ENCODE measurements around the gene DDX17.

The DDX17 gene

DNA sequence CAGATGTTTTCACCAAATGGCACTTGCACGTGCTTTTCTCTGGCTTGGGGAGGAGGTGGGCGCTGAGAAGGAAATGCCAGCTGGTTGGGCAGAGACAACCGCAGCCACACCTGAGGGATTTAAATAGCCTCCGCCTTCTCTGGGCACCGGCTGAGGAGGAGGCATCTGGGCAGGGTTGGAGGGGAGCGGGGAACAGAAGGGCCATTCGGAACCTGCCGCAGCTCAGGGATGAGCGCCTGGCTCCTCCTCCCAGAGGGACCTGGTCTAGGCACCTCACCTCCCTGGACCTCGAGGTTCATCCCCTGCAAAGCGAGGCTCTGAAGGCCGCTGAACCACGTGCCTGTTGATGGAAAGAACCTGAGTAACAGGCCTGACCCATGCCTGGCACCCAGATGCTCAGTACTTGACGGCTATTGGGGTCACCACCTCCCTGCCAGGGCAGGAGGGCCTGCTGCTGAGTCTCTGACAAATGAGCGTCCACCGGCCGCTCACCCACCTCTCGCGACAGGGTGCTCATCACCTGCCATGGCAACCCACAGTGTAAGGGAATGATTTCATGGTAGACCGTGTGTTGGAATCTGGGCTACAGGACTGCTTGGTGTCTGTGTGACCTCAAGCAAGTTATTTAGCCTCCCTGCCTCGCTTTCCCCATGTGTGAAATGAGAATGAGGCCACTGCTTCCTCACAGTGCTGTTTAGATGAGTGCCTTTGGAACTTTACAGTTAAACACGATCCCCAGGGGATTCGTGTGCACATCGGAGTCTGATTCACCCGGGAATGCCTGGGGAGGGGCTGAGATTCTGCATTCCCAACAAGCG, 40.2 kb downstream of the DDX17 start:
- DNase-seq (ENCODE audit: low spot score): no peak

DNA sequence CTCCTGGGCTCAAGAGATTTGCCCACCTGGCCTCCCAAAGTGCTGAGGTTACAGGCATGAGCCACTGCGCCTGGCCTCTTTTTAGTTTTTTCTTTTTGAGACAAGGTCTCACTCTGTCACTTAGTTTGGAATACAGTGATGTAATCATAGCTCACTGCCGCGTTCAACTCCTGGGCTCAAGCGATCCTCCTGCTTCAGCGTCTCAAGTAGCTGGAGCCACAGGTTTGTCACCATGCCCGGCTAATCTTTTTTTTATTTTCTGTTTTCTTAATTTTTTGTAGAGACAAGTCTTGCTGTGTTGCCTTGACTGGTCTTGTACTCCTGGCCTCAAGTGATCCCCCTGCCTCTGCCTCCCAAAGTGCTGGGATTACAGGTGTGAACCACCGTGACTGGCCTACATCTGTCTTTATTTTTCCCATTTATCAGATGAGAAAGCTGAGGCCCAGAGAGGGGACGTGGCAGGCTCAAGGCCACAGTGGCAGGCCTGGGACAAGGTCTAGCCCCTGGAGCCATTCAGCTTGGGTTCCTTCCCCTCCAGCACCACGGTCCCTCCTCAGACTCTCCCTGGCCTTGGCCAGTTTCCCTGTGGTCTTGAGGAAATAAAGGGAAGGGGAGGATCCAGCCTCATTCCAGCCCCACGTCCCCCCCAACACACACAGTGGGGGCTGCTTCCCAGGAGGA, 41.0 kb downstream of the DDX17 start:
- no peak for DNase-seq (ENCODE audit: low spot score)

DNA sequence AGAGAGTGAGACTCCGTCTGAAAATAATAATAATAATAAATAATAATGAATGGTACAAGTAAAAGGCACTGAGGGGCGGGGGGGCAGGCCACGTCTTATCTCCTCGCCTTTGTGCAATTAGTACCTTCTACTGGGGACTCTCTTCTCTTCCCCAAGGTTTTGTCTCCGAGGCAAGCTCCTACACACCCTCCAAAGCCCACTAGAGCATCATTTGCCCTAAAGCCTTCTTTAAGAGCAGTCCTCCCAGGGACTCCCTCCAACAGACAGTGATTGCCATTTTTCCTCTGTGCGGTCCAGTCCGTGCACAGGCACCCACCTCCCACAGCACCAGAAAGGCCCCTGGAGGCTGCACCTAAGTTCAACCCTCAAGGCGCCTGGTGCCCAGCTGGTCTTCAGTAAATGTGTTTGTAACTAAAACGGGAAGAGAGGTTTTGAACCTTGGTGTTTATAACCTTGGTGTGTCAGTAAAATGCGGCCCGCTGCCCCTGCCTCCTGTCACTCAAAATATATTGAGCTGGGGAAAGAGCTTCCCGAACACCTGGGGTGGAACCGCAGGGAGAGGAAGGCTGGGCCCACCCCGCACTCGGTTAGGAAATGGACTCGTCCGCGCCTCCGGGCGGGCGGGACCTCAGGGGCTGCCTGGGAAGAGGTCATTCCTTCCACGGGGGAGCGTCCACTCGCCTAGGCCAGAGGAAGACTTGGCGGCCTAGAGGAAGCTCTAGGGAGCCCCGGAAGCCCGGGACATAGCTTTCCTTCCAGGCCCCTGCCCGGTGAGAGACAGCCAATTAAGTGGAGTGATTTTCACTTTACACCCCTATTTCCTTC, 42.9 kb downstream of the DDX17 start:
- no peak for DNase-seq (ENCODE audit: low spot score)

DNA sequence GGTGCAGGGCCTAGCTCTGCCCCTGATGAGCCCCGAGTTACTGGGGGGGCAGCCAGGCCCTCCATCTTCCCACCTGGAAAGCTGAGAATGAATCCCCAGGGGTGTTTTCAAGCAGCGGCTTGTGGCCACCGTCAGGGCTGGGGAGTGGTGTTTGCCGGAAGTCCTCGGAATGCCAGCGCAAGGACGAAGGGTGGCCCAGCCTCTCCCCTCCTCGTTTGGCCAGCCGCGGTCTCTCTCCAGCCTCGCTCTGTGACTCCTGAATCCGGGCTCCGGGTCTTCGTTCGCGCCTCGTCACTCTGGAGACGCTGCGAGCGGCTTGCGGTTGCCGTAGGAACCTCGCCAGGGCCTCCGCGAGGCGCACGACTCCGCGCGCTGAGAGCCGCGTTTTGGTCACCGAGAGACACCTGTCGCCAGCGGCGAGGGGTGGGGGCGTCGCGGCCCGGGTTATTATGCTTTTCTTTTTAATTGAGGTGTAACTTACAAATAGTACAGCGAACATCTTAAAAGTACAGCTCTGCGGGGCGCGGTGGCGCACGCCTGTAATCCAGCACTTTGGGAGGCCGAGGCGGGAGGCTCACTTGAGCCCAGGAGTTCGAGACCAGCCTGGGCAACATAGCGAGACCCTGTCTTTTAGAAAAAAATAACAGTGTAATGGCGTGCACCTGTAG, 44.6 kb downstream of the DDX17 start:
- peak; percentile 86 for DNase-seq (ENCODE audit: low spot score)

DNA sequence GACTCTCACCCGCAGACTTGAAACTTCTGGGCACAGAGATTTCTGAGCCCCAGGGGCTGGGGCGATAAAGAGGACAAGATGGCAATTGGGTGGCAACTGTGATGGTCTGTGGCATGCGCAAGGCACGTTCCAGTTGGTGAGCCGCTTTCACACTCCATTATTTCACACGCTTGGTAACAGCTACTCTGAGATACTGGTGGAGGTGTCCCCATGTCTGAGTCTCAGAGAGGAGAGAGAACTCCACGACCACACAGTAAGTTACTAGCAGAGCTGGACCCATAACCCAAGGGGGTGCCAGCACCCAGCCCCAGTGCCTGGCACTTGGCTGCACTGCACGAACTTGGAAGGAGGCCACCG, 45.1 kb downstream of the DDX17 start:
- DNase-seq (ENCODE audit: low spot score): no peak

DNA sequence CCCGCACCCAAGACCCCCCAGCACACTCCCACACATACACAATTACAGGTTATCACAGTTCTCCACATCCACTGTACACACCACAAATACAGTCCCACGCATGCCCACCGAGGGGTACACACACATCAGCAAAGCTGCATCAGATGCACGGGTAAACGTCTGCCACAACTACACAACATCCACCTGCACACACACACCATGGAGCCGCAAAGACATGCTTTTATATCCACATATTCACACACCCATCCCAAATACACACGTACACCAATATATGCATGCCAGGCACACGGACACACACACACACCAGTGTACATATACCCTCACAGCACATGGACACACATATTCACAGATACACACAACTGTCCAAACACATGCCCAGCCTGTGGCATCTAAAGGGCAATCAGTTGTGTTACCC, 45.7 kb downstream of the DDX17 start:
- DNase-seq (ENCODE audit: low spot score): no peak

DNA sequence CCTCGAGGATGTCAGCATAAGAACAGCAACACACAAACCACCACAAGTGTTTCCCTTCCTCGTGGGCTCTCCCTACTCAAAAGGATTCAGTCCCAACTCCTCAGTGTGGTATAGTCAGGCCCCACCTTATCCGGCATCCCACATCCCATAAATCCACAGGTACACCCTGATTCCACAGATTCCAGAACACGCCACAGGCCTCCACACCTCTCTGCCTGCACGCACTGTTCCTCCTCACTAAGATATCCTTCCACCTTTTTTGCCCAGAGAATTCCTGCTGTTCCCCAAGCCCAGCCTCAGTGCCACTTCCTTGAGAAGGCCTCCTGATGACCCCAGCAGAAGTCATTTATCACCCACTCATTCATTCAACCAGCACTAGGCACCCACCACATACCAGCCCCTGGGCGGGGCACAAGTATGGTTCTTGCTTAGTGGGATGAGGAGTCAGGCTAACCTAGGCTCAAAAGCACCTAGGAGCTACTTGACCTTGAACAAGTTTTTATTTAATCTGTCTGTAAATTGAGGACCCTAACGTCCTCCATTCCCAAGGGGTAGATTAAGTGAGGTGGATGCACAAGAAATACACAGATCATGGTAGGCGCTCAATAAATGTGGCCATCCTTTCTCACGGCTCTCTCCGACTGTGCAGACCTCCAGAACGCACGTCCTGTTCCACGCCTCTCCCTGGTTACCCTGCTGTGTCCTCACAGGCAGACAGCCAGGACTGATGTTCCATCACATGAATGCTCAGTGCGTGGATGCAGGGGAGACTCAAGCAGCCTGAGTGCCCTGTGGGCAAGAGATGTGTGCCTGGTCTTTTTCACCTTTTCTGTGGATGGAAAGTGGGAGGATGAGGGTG, 49.0 kb downstream of the DDX17 start:
- DNase-seq (ENCODE audit: low spot score): no peak

DNA sequence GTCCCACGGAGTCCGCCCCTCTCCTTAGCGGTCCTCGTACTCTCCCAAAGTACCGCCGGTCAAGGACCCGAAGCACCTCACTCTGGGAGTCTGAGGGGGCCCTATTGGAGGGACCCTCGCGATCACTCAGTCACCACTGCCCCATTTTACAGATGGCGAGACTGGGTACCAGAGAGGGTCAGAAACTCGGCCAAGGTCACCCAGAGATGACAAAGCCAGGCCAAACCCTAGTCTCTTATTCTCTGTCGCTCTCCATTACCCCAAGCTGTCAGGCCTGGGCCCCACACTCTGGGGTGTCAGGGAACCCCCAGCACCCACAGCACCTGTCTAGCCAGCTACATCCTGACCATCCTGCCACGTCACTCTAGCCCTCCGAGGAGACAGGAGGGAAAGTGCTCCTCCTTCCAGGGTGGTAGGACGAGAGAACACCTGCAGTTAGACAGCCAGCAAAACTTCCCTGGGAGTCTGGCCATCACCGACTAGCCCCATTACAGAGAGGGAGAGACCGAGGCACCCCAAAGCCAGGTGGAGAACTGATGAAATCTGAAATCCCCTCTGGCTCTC, 49.8 kb downstream of the DDX17 start:
- DNase-seq (ENCODE audit: low spot score): no peak

DNA sequence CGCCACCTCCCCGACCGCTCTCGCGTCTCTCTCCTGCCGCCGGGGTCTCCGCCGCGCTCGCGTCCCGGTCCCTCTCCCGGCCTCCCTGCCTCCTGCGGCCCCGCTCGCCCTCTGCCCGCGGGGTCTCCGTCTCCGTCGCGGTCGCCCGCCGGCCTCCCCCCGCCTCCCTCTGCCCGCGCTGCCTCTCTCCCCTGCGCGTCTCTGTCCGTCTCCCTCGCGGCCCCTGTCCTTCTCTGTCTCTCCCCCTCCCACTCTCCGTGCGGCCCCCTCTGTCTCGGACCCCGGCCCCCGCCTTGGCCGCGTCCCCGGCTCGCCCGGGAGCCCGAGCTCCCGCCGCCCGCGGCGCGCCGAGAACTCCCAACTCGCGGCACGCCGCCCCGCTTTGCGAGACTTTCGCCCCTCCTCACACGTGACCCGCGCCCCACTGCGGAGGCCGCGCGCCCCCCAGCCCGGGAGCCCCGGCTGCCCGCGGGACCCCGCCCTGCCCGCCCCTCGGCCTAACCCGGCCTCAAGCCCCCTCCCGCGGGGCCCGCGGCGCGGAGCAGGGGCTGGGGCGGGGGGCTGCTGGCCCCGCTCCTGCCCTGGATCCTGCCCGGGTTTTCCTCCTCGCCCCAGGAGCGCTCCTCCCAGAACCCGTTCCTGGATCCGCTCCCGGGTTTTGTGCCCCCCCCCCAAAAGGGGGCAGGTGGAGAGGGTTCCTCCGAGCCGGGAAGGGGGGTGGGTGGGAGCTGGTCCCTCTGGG, 50.4 kb downstream of the DDX17 start:
- no peak for DNase-seq (ENCODE audit: low spot score)

DNA sequence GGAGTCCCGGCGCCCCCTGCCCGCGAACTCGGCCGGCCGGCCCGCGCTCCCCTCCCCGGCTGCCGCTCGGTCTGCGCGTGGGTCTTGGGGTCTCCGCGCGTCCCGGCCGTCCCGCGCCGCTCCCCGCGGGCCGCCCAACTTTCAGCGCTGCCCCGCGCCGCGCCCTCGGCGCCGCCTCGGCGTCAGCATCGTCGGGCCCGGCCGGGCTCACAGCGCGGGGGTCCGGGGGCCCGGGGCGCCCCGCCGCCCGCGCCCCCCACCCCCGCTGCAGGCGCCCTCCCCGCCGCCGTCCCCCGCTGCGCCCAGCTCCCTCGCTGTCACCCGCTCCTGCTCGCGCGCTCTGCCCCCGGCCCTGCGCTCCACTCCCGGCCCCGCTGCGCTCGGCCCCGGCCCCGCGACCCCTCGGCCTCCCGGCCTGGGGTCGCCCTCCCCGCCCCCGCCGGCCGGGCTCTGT, 51.0 kb downstream of the DDX17 start, which contains the start of gene KCNJ4:
Gene KCNJ4, minus strand, starts transcription at position 124 of the 454 bp plus-strand sequence. CDS start 27,067 bp downstream, outside the sequence.
- DNase-seq (ENCODE audit: low spot score): no peak

DNA sequence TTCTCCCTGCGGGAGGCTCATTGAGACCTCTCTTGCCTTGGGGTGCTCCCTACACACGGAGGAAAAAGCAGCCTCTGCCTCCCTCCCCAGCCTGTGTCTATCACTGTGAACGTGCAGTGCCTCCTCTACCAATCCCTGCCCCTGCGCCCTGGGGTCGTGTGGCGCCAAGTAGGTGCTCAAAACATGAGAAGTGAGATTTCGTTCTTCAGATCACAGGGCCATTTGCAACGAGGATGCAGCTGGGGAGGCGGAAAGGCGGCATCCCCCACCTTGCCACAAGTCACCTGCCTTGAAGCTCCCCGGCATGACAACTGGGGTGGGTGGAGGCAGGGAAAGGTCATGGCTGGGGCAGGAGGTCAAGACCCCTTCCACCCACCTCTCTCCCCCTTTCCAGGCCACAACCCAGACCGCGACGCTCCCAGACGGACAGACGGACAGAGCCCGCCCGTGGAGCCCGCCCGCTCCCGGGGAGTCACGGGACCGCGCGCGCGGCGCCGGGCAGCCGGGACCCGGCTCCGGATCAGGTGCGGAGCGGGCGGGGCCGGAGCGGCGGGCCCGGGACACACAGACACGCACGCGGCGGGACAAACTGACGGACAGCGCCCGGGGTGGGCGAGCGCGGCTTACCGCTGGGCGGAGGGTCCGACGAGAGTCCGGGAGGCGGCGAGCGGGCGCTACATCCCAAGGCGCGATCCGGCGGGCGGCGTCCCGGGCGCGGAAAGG, 51.6 kb downstream of the DDX17 start:
- DNase-seq (ENCODE audit: low spot score): no peak

DNA sequence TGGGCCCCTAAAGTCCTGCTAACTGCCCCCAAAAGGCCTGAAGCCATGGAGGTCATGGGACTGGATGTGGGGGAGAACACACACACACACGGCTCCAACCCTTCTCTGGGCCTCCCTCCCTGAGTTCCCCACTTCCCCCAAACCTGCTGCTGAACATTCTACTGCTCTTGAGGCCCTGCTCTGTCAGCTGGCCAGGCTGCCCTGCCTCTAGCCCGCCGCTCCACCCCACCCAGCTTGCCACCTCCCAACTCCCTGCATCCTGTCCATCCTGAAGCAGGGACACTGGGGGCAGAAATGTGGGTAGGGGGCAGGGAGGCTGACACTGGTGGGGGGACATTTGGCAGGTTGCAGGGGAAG, 52.1 kb downstream of the DDX17 start:
- no peak for DNase-seq (ENCODE audit: low spot score)

DNA sequence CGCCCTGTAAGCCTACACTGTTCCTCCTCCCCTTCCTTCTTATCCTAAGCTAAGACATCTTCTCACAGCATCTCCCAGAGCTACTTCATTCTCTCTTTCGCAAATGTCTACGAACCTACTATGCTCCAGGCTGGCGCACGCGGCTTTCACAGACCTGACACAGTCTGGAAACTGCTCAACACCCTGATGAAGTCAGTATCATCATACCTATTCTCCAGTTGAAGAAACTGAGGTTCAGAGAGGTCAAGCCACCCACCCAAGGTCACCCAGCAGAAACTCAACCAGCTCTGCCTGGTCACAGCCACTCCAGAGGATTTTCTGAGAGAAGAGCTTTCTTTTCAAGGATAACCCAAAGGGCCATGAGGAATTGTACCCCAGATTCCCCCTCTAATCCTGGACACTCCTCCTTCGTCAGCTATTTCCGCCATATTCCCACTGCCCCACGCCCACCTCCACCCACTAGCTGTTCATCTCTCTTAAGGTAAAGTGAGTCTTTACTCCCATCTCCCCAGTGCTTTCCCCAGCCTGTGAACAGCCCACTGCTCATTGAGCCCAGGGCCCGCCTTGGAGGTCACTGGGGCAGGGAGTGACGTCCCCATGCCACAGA, 52.9 kb downstream of the DDX17 start:
- DNase-seq (ENCODE audit: low spot score): no peak

DNA sequence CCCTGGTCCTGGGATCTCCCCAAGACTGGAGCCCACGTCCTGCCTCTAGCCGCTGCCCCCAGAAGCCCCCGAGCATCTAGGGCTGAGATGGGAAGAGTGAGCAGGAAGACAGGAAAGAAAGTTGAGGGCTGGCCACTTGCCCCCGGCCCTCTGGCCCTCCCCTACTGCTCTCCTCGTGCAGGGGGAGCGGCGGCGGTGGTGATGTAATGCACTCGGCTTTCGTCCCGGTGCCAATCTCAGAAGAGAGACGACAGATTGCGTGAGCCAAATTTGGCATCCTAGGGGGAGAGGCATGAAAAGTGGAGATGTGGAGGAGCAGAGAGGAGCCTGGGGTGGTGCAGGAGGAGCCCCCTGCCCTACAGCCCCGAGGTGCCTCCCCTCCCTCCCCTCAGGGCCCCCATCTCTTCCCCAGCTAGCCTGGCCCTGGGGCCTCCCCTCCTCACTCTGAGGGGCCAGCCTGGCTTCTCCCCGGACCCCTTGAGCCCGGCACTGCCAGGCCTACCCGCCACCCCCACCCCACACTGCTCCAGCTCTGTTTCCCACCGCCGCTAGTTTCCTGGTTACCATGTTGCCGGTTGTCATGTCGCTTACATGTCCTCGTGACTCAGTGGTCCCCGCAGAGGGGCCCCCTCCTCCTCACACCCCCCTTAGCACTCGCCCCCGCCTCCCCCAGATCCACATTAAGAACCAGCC, 53.6 kb downstream of the DDX17 start:
- DNase-seq (ENCODE audit: low spot score): no peak

DNA sequence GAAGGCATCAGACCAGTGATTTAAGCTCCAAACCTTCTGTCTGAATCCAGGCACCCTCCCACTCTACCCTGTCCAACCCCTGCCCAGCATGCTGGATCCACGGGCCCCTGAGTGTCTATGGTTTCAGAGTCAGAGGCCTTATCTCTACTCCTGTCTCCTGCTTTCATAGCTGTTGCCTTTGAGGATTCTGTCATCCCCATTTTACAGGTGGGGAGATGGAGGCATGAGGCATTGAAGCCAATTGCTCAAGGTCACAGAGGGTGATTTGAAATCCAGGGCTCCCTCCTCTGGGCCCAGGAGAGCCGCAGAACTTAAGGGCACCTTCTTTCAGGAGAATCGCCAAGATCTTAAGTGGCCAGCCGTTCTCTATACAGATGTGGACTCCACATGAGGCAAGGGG, 54.2 kb downstream of the DDX17 start:
- DNase-seq (ENCODE audit: low spot score): no peak

DNA sequence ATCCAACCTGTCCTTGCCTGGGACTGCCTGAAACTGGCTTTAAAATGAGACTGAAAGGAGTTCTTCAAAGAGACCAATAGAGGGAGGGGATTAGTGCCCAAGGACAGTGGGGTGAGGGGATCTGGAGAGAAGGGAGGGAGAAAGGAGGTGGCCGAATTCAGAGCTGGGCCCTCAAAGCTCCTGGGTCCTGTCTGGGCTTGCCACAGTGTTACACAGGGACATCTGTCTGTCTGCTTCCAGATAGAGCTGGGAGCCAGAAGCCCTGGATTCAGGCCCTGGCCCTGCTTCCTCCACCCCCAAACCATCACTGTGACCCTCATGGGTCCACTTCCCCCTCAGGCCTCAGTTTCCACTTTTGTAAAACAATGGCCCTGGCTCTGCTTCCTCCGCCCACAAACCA, 54.7 kb downstream of the DDX17 start:
- DNase-seq (ENCODE audit: low spot score): no peak

DNA sequence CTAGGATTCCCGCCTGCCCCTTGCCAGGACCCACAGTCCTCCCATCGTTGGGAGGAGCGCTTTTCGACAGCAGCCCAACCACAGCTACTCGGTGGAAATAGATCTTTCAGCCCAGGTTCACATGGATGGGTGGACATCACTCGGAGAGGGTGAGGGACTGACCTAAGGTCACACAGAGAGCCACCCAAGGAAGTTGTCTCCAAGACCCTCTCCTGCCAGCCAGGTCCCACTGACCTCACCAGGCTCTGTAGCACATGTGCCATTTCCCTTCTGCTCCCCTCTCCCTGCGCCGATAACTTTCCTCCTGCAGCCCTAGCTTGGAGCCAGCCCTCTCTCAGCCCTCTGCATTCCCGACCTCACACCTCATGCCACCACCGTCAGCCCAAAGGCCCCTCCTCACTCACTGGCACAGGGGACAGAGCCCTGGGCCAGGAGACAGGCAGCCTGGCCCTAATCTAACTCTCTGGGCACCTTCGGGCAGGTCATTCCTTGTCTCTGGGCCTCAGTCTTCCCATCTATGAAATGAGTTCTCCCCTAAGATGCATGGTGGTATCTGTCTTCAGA, 55.8 kb downstream of the DDX17 start:
- no peak for DNase-seq (ENCODE audit: low spot score)

DNA sequence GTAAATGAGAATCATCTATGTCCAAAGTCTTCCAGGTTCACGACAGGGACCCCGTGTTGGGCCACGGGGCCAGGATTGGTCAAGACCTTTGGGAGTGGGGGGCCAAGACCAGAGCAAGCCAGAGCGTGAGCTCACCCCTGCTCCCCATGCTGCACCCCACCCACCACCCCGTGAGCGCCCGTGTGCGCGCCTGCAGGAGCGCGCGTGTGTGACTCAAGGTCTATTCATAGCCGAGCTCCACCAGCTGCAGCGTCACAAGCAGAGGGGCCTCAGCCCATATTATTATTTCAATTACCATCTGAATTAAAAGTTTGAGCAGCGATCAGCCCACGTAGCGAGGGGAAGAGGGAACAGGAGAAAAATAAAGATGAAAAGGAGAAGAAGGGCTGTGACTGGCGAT, 56.3 kb downstream of the DDX17 start:
- DNase-seq (ENCODE audit: low spot score): peak; percentile 35

Data from RKO (cell line).